Fibroblast of lung (primary cell): ENCODE measurements around the gene FKBP2.

Experiments
- CTCF ChIP-seq, 2 donors: IDR thresholded peaks in 1 of 2; conservative IDR thresholded peaks in 1 of 2; 1 replicate in 1 of 2; 2 replicates in 1 of 2; pipeline ENCODE4 v1.5.1; 2011 to 2012; ENCODE audit warnings: low read length in 2 of 2, control low read depth in 1 of 2, inconsistent platforms in 1 of 2, low read depth in 1 of 2, mild to moderate bottlenecking in 1 of 2
- EZH2 ChIP-seq: IDR thresholded peaks from 2 replicates; pipeline ENCODE4 v1.5.1; 2012; ENCODE audit warnings: low read length, control low read depth, mild to moderate bottlenecking; ENCODE audit errors: missing control alignments

GRCh38 chr11:64248578-64248977 lies 7.7 kb downstream of the FKBP2 start:
- TF ChIP-seq CTCF (conservative IDR thresholded peaks at IDR 0.05 in 1 of 2, IDR thresholded peaks at IDR 0.05 in 1 of 2; ENCODE audit: low read depth in 1 of 2, low read length in 2 of 2) (no peak), EZH2 (no peak)
